HG03039 (cell line): ENCODE results near the gene NWD2.

Experiments
- ATAC-seq: cut with Tn5 transposase; IDR thresholded peaks from one replicate; pipeline ENCODE4 v1.9.1; 2021; ENCODE audit warnings: mild to moderate bottlenecking, moderate library complexity; ENCODE audit not compliant: unreplicated experiment

The NWD2 gene

GRCh38 chr4:37464373-37465128 lies 220.0 kb downstream of the NWD2 start:
- ATAC-seq, result no peak

GRCh38 chr4:37465296-37465695 lies 220.8 kb downstream of the NWD2 start:
- ATAC-seq, result no peak

- no peak for ATAC-seq
These were observed 221.3 kb downstream of the NWD2 start for GRCh38 chr4:37465845-37466244.

- ATAC-seq, result no peak
These were observed 222.7 kb downstream of the NWD2 start for GRCh38 chr4:37467223-37467622.

- no peak for ATAC-seq
These were observed 223.3 kb downstream of the NWD2 start for GRCh38 chr4:37467824-37468223.

GRCh38 chr4:37469286-37469685 lies 224.7 kb downstream of the NWD2 start:
- no peak for ATAC-seq

GRCh38 chr4:37470245-37470644 lies 225.7 kb downstream of the NWD2 start:
- ATAC-seq, result no peak

GRCh38 chr4:37471093-37471492 lies 226.6 kb downstream of the NWD2 start:
- no peak for ATAC-seq

- ATAC-seq, result no peak
These were observed 227.4 kb downstream of the NWD2 start for GRCh38 chr4:37471971-37472370.

- no peak for ATAC-seq
These were observed 229.3 kb downstream of the NWD2 start for GRCh38 chr4:37473807-37474206.

- ATAC-seq, result no peak
These were observed 230.5 kb downstream of the NWD2 start for GRCh38 chr4:37475087-37475486.

- ATAC-seq, result no peak
These were observed 231.2 kb downstream of the NWD2 start for GRCh38 chr4:37475776-37476175.

GRCh38 chr4:37476256-37476655 lies 231.7 kb downstream of the NWD2 start:
- no peak for ATAC-seq

GRCh38 chr4:37476691-37477090 lies 232.1 kb downstream of the NWD2 start:
- no peak for ATAC-seq

- ATAC-seq, result no peak
These were observed 232.6 kb downstream of the NWD2 start for GRCh38 chr4:37477126-37477525.

GRCh38 chr4:37478151-37478550 lies 233.6 kb downstream of the NWD2 start:
- no peak for ATAC-seq

GRCh38 chr4:37480509-37480908 lies 236.0 kb downstream of the NWD2 start:
- ATAC-seq, result no peak

- no peak for ATAC-seq
These were observed 237.1 kb downstream of the NWD2 start for GRCh38 chr4:37481547-37482122.

- no peak for ATAC-seq
These were observed 237.8 kb downstream of the NWD2 start for GRCh38 chr4:37482236-37482913.

- no peak for ATAC-seq
These were observed 239.1 kb downstream of the NWD2 start for GRCh38 chr4:37483610-37484009.

- no peak for ATAC-seq
These were observed 241.6 kb downstream of the NWD2 start for GRCh38 chr4:37486166-37486565.

- no peak for ATAC-seq
These were observed 243.1 kb downstream of the NWD2 start for GRCh38 chr4:37487668-37488067.
